ENCODE measurements around the gene KLK1.
"Not testable (repeated sequence)": the region's sequence is repeated elsewhere in the genome, so short reads cannot be mapped to it uniquely, and the experiment has no call there.

Gene KLK1

GRCh38 chr19:50812474-50812873 is 11.1 kb downstream of the KLK1 start:
- DNase-seq: no peak

GRCh38 chr19:50811622-50812238 is 11.9 kb downstream of the KLK1 start:
- DNase-seq: not testable (repeated sequence)

- DNase-seq: no peak
Measured at GRCh38 chr19:50808856-50809255, 14.7 kb downstream of the KLK1 start.

- peak; percentile 97 for DNase-seq
Measured at GRCh38 chr19:50804420-50805272, 18.9 kb downstream of the KLK1 start.

- DNase-seq: no peak
Measured at GRCh38 chr19:50803633-50804419, 19.8 kb downstream of the KLK1 start.

- no peak for DNase-seq
Measured at GRCh38 chr19:50801107-50801506, 22.5 kb downstream of the KLK1 start.

- no peak for DNase-seq
Measured at GRCh38 chr19:50799547-50799851, 24.1 kb downstream of the KLK1 start.

GRCh38 chr19:50798659-50799546 is 24.7 kb downstream of the KLK1 start:
- DNase-seq: no peak

- no peak for DNase-seq
Measured at GRCh38 chr19:50797781-50798658, 25.6 kb downstream of the KLK1 start.

GRCh38 chr19:50797429-50797780 is 26.2 kb downstream of the KLK1 start:
- no peak for DNase-seq

GRCh38 chr19:50796634-50797428 is 26.8 kb downstream of the KLK1 start:
- no peak for DNase-seq

- no peak for DNase-seq
Measured at GRCh38 chr19:50796128-50796633, 27.4 kb downstream of the KLK1 start.

GRCh38 chr19:50795664-50796073 is 27.9 kb downstream of the KLK1 start:
- DNase-seq: no peak

- DNase-seq: no peak
Measured at GRCh38 chr19:50794876-50795663, 28.5 kb downstream of the KLK1 start.

GRCh38 chr19:50794074-50794875 is 29.3 kb downstream of the KLK1 start:
- DNase-seq: no peak

GRCh38 chr19:50793558-50794065 is 30.0 kb downstream of the KLK1 start:
- no peak for DNase-seq

GRCh38 chr19:50792272-50793250 is 31.0 kb downstream of the KLK1 start:
- no peak for DNase-seq

All from AML-193 (cell line).